22Rv1 (cell line): ENCODE results near the gene IFNGR2.
A peak's percentile ranks its signal among the peaks of the same experiment; 100 is the strongest.

ENCODE experiments used
- CTCF ChIP-seq: fragments of 450-650 bp; IDR thresholded peaks from 2 replicates; pipeline ENCODE4 v1.5.1; 2017; ENCODE audit warnings: mild to moderate bottlenecking
- ZFX ChIP-seq: fragments of 450-650 bp; IDR thresholded peaks from 2 replicates; pipeline ENCODE4 v1.6.1; 2017; ENCODE audit warnings: antibody characterized with exemption, borderline replicate concordance

- peak; percentile 20; the same call in 1 of the 2 replicates for TF ChIP-seq CTCF
- no peak for TF ChIP-seq ZFX
Observed at GRCh38 chr21:33478935-33479678, 75.9 kb downstream of the IFNGR2 start.
